Hair follicle dermal papilla cell (primary cell): ENCODE measurements around the gene CPLX4. TPM values are rescaled to one million over a fixed set of nuclear protein-coding genes. Genes with fewer than 3 reads are reported as not detected.

Experiments
- total RNA-seq: library from RNA; depleted of rRNA; stranded (reverse); fragments of >200 nt; gene quantifications from 2 replicates; pipeline ENCODE4 v1.2.3, GENCODE V29; 2012

CPLX4 gene
- total RNA-seq = 0.16 and 0.24 TPM in 2 replicates

GRCh38 chr18:59318460-59319050 is at the start of gene CPLX4:
Gene CPLX4 (minus strand): TSS chr18:59318649. CDS start chr18:59318462, 187 bp downstream.

GRCh38 chr18:59358712-59359575 is 40.5 kb upstream of the CPLX4 start, which contains the start of gene LMAN1:
Gene LMAN1 (minus strand): TSS chr18:59359265. CDS start chr18:59359244, 21 bp downstream.

GRCh38 chr18:59272891-59273758 is 45.3 kb downstream of the CPLX4 start, which contains the start of gene RAX:
Gene RAX (minus strand): TSS chr18:59273454. CDS start chr18:59273206, 248 bp downstream.

Other genes starting within 250 kb of the CPLX4 start
- gene SEC11C, start 178.8 kb downstream of the CPLX4 start, total RNA-seq = 4.2 and 8.1 TPM in 2 replicates
- gene GRP, start 98.5 kb downstream of the CPLX4 start, total RNA-seq = 0.61 TPM in 1 of 2 replicates, not detected in the other
- not detected in 2 replicates for gene RAX, start 45.2 kb downstream of the CPLX4 start, total RNA-seq
- gene LMAN1, start 40.6 kb upstream of the CPLX4 start, total RNA-seq = 163 and 219 TPM in 2 replicates